SK-N-SH (cell line): ENCODE data around the gene TBPL1. TPM values are rescaled to one million over a fixed set of nuclear protein-coding genes. Genes with fewer than 3 reads are reported as not detected.
"Not testable (repeated sequence)": the region's sequence is repeated elsewhere in the genome, so short reads cannot be mapped to it uniquely, and the experiment has no call there.

Source experiments
- CTCF ChIA-PET: fragments of 300-600, 350-600 bp; formaldehyde crosslinking; extraction: SDS; loops from one replicate; lab custom pipeline; 2021; lab: Yijun Ruan, JAX
- POLR2A ChIA-PET: fragments of 350-600 bp; sonication (Branson Sonifier 250); formaldehyde crosslinking; extraction: SDS; loops from one replicate; lab custom pipeline; 2020; ENCODE audit warnings: antibody characterized with exemption, inconsistent platforms; lab: Yijun Ruan, JAX
- DNase-seq: peaks from one replicate; pipeline ENCODE4 v3.0.0; 2012
- H2AFZ ChIP-seq: fragments of 200-600 bp; sonication (generic); 2 replicates; pipeline ENCODE4 v1.8.1; 2016; ENCODE audit warnings: antibody characterized with exemption, mild to moderate bottlenecking, low read depth
- H3F3A ChIP-seq: fragments of 200-600 bp; sonication (generic); replicated peaks from 2 replicates; pipeline ENCODE3; 2016; ENCODE audit warnings: antibody characterized with exemption, mild to moderate bottlenecking; ENCODE audit not compliant: insufficient read depth
- H3K27ac ChIP-seq, 2 experiments: fragments of 200-500 bp in 1 of 2; fragments of 200-600 bp in 1 of 2; sonication (Bioruptor generic) in 1 of 2; sonication (generic), shearing (Covaris generic) in 1 of 2; 2 replicates each; pipeline versions ENCODE4 v1.5.1 to v1.6.1; 2014 to 2016; ENCODE audit warnings: low read depth in 2 of 2, inconsistent platforms in 1 of 2, low read length in 1 of 2, mild to moderate bottlenecking in 1 of 2, mixed read lengths in 1 of 2
- H3K27me3 ChIP-seq: fragments of 200-600 bp; sonication (generic), shearing (Covaris generic); 2 replicates; pipeline ENCODE4 v1.6.1; 2016; ENCODE audit warnings: mixed run types; ENCODE audit not compliant: insufficient read depth
- H3K36me3 ChIP-seq, 2 experiments: fragments of 200-500 bp in 1 of 2; fragments of 200-600 bp in 1 of 2; sonication (Bioruptor generic) in 1 of 2; sonication (generic) in 1 of 2; replicated peaks in 1 of 2; 2 replicates each; pipeline versions ENCODE3 to v1.5.1; 2014 to 2016; ENCODE audit warnings: low read length in 1 of 2, mild to moderate bottlenecking in 1 of 2; ENCODE audit not compliant: insufficient read depth in 2 of 2, control insufficient read depth in 1 of 2
- H3K4me1 ChIP-seq, 2 experiments: fragments of 200-500 bp in 1 of 2; fragments of 200-600 bp in 1 of 2; sonication (Bioruptor generic) in 1 of 2; sonication (generic), shearing (Covaris generic) in 1 of 2; 2 replicates each; pipeline versions ENCODE4 v1.5.1 to v1.6.1; 2014 to 2016; ENCODE audit warnings: low read depth in 1 of 2, low read length in 1 of 2, mixed run types in 1 of 2; ENCODE audit not compliant: insufficient read depth in 2 of 2, control insufficient read depth in 1 of 2
- H3K4me2 ChIP-seq: fragments of 200-600 bp; sonication (generic), shearing (Covaris generic); 2 replicates; pipeline ENCODE4 v1.6.1; 2017; ENCODE audit warnings: mixed run types
- H3K4me3 ChIP-seq, 2 experiments: fragments of 200-500 bp in 1 of 2; fragments of 200-600 bp in 1 of 2; sonication (Bioruptor generic) in 1 of 2; sonication (generic), shearing (Covaris generic) in 1 of 2; 2 replicates each; pipeline versions ENCODE4 v1.5.1 to v1.8.1; 2014 to 2016; ENCODE audit warnings: low read depth in 2 of 2, inconsistent platforms in 1 of 2, low read length in 1 of 2, mild to moderate bottlenecking in 1 of 2, mixed read lengths in 1 of 2, moderate library complexity in 1 of 2
- H3K79me2 ChIP-seq: fragments of 200-600 bp; sonication (generic); 2 replicates; pipeline ENCODE4 v1.8.1; 2017; ENCODE audit warnings: mild to moderate bottlenecking; ENCODE audit not compliant: insufficient read depth
- H3K9ac ChIP-seq: fragments of 200-600 bp; sonication (generic); 2 replicates; pipeline ENCODE4 v1.6.1; 2017; ENCODE audit warnings: mixed run types
- H3K9me2 ChIP-seq: fragments of 200-600 bp; sonication (generic); 2 replicates; pipeline ENCODE4 v1.6.1; 2017; ENCODE audit warnings: mixed run types
- H3K9me3 ChIP-seq: fragments of 200-600 bp; sonication (generic); 2 replicates; pipeline ENCODE4 v1.6.1; 2017; ENCODE audit warnings: mixed run types, mild to moderate bottlenecking, moderate library complexity
- H4K20me1 ChIP-seq: fragments of 200-600 bp; sonication (generic); 2 replicates; pipeline ENCODE4 v1.6.1; 2017; ENCODE audit warnings: mild to moderate bottlenecking, mixed run types; ENCODE audit not compliant: insufficient read depth
- ELF1 ChIP-seq: IDR thresholded peaks from 2 replicates; pipeline ENCODE4 v1.4.0; 2012
- EZH2phosphoT487 ChIP-seq: fragments of 200-600 bp; sonication (generic); IDR thresholded peaks from 2 replicates; pipeline ENCODE4 v1.6.1; 2017; ENCODE audit warnings: low read depth, mixed run types, mild to moderate bottlenecking, antibody characterized with exemption, moderate library complexity, borderline replicate concordance
- FOSL2 ChIP-seq: IDR thresholded peaks from 2 replicates; pipeline ENCODE4 v1.4.0; 2012; ENCODE audit warnings: low read depth, mild to moderate bottlenecking, moderate library complexity, borderline replicate concordance
- GATA2 ChIP-seq: sonication (generic); formaldehyde crosslinking; IDR thresholded peaks from 2 replicates; pipeline ENCODE4 v1.5.0; 2020; ENCODE audit warnings: mild to moderate bottlenecking, missing genetic modification reagents
- JUND ChIP-seq: IDR thresholded peaks from 2 replicates; pipeline ENCODE4 v1.4.0; 2012
- NFIC ChIP-seq: IDR thresholded peaks from 2 replicates; pipeline ENCODE4 v1.4.0; 2012; ENCODE audit warnings: borderline replicate concordance
- POLR2AphosphoS5 ChIP-seq: IDR thresholded peaks from 2 replicates; pipeline ENCODE4 v1.6.1; 2012; ENCODE audit warnings: low read depth, low read length
- RCOR1 ChIP-seq: fragments of 150-350 bp; IDR thresholded peaks from 2 replicates; pipeline ENCODE4 v1.6.1; 2017; ENCODE audit warnings: antibody characterized with exemption, low read length
- TCF12 ChIP-seq: IDR thresholded peaks from 2 replicates; pipeline ENCODE4 v1.4.0; 2012
- TEAD4 ChIP-seq: IDR thresholded peaks from 2 replicates; pipeline ENCODE4 v1.4.0; 2012; ENCODE audit warnings: mild to moderate bottlenecking, borderline replicate concordance; ENCODE audit not compliant: insufficient read depth
- WGBS: methylation state at CpG from one replicate; pipeline ENCODE4 v1.1.6; 2017; ENCODE audit warnings: low lambda C conversion rate; 5-methylcytosine and 5-hydroxymethylcytosine counted together
- polyA plus RNA-seq, 3 experiments: library from polyadenylated mRNA; depleted of rRNA; stranded (reverse); fragments of >200 nt; gene quantifications; 2 replicates each; pipeline ENCODE4 v1.2.3, GENCODE V29; 2012
- TF ChIP-seq, protein P1 (sequence below): fragments of 150-350 bp; IDR thresholded peaks from 2 replicates; pipeline ENCODE4 v1.6.1; 2016; ENCODE audit warnings: mild to moderate bottlenecking, low read depth, low read length
- TF ChIP-seq, protein P2 (sequence below): IDR thresholded peaks from 2 replicates; pipeline ENCODE4 v1.4.0; 2012; ENCODE audit warnings: low read depth

Gene TBPL1
- polyA plus RNA-seq, 1 of the 3 experiments (the other 2 are of a cell fraction): 16.3 TPM

DNA sequence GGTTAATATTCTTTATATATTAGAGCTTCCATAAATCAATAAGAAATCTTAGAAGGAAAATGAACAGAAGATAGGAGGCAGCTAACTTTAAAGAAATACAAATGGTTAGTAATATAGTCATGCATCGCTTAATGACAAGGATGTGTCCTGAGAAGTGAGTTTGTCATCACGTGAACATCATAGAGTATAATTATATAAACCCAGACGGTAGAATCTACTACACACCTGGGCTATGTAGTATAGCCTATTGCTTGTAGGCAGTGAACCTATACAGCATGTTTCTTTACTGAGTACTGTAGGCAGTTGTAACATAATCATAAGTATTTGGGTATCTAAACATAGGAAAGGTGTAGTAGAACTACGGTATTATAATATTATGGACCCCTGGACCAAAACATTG is 14.3 kb downstream of the TBPL1 start:
- POLR2A ChIA-PET: no interaction called here
- no peaks in the 10 kb centered on the region for H3K36me3 ChIP-seq
- peaks cover 82% of the 10 kb centered on the region for H3K79me2 ChIP-seq
- H3K27ac ChIP-seq: no peak overlapping the region
- H3K4me3 ChIP-seq: no peak overlapping the region
- TF ChIP-seq, protein P1, sequence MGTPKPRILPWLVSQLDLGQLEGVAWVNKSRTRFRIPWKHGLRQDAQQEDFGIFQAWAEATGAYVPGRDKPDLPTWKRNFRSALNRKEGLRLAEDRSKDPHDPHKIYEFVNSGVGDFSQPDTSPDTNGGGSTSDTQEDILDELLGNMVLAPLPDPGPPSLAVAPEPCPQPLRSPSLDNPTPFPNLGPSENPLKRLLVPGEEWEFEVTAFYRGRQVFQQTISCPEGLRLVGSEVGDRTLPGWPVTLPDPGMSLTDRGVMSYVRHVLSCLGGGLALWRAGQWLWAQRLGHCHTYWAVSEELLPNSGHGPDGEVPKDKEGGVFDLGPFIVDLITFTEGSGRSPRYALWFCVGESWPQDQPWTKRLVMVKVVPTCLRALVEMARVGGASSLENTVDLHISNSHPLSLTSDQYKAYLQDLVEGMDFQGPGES: no peak
- TF ChIP-seq RCOR1 (no peak), GATA2 (CRISPR knock-in tag) (no peak), POLR2AphosphoS5 (no peak), NFIC (no peak), FOSL2 (no peak), EZH2phosphoT487 (no peak), ELF1 (no peak)
- TF ChIP-seq, protein P2, sequence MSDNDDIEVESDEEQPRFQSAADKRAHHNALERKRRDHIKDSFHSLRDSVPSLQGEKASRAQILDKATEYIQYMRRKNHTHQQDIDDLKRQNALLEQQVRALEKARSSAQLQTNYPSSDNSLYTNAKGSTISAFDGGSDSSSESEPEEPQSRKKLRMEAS: no peak
- no peak overlapping the region for H3K4me2 ChIP-seq
- no peak overlapping the region for H2AFZ ChIP-seq
- peaks cover 4% of the 10 kb centered on the region for H3F3A ChIP-seq
- WGBS: 87% methylated on average over 4 of the region's 4 CpGs
- no peaks in the 10 kb centered on the region for H3K9me3 ChIP-seq
- H4K20me1 ChIP-seq: peaks cover 9% of the 10 kb centered on the region; the same call in 1 of the 2 replicates
- no peaks in the 10 kb centered on the region for H3K27me3 ChIP-seq
- CTCF ChIA-PET: interaction anchor here (1.7 to 3.9 kb wide), 5 partner anchors 15 to 130 kb away, joined by 4 to 21 read pairs (median 14); partner anchors contain the start of gene TBPL1
- H3K4me1 ChIP-seq: peaks cover under 1 to 9% of the 10 kb centered on the region in 2 experiments; a peak in 3 of 4 replicates
- H3K9me2 ChIP-seq: no peaks in the 10 kb centered on the region
- no peak overlapping the region for H3K9ac ChIP-seq
- no peak for DNase-seq

DNA sequence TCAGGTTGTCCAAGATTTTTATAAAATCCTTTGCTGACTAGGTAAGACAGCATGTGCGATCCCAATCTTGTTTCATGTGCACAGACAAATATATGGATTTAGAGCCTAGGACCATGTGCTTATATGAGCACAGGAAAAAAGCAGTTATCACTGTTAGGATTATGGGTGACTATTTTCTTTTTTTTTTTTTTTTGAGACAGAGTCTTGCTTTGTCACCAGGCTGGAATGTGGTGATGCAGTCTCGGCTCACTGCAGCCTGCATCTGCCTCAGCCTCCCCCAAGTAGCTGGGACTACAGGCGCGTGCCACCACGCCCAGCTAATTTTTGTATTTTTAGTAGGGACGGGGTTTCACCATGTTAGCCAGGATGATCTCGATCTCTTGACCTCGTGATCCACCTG is 14.8 kb downstream of the TBPL1 start:
- not testable (repeated sequence) for H4K20me1 ChIP-seq, H3F3A ChIP-seq, DNase-seq, H3K9me2 ChIP-seq, H3K9ac ChIP-seq, H3K9me3 ChIP-seq, H3K27ac ChIP-seq
- H3K79me2 ChIP-seq: peaks cover 80% of the 10 kb centered on the region
- WGBS: 85% methylated on average over 8 of the region's 8 CpGs
- CTCF ChIA-PET: interaction anchor here (2.0 to 3.9 kb wide), 4 partner anchors 15 to 129 kb away, joined by 7 to 21 read pairs (median 15); partner anchors contain the start of gene TBPL1
- 0 out of 2 replicates have a peak, but pooled peaks have one; percentile 20 for TF ChIP-seq TEAD4
- peak; percentile 57 for TF ChIP-seq JUND
- TF ChIP-seq TCF12: 0 out of 2 replicates have a peak, but pooled peaks have one; percentile 13
- peak; percentile 62; the same call in 1 of the 2 replicates for TF ChIP-seq FOSL2
- TF ChIP-seq, all 33 proteins: peak for 4; not testable (repeated sequence) for 29
- H2AFZ ChIP-seq, H3K36me3 ChIP-seq, H3K27me3 ChIP-seq, POLR2A ChIA-PET, H3K4me2 ChIP-seq, H3K4me3 ChIP-seq: not testable (repeated sequence)
- H3K4me1 ChIP-seq: peaks cover 0 to 11% of the 10 kb centered on the region in 2 experiments; a peak in 2 of 4 replicates
